HG03521 (cell line): ENCODE data around the gene KRT16.
"Not testable (repeated sequence)": the region's sequence is repeated elsewhere in the genome, so short reads cannot be mapped to it uniquely, and the experiment has no call there.

Experiments used
- ATAC-seq: cut with Tn5 transposase; IDR thresholded peaks from one replicate; pipeline ENCODE4 v1.9.1; 2021; ENCODE audit warnings: mild to moderate bottlenecking, moderate library complexity; ENCODE audit not compliant: unreplicated experiment

Gene KRT16

GRCh38 chr17:41612376-41613160 lies at the start of gene KRT16:
Gene KRT16 (minus strand): TSS chr17:41612767. CDS start chr17:41612688, 79 bp downstream.
- not testable (repeated sequence) for ATAC-seq

- ATAC-seq: no peak
Observed at GRCh38 chr17:41660221-41660711, 47.7 kb upstream of the KRT16 start.

GRCh38 chr17:41659427-41660212 lies 47.1 kb upstream of the KRT16 start:
- ATAC-seq: no peak

GRCh38 chr17:41658846-41659245 lies 46.3 kb upstream of the KRT16 start:
- ATAC-seq: no peak

- ATAC-seq: no peak
Observed at GRCh38 chr17:41657936-41658335, 45.4 kb upstream of the KRT16 start.

GRCh38 chr17:41657176-41657754 lies 44.7 kb upstream of the KRT16 start:
- no peak for ATAC-seq

- no peak for ATAC-seq
Observed at GRCh38 chr17:41656249-41657023, 43.9 kb upstream of the KRT16 start.

GRCh38 chr17:41655611-41656111 lies 43.1 kb upstream of the KRT16 start:
- no peak for ATAC-seq

GRCh38 chr17:41654678-41655607 lies 42.4 kb upstream of the KRT16 start:
- no peak for ATAC-seq

- ATAC-seq: no peak
Observed at GRCh38 chr17:41653892-41654677, 41.5 kb upstream of the KRT16 start.

- ATAC-seq: no peak
Observed at GRCh38 chr17:41653421-41653820, 40.9 kb upstream of the KRT16 start.

GRCh38 chr17:41652461-41652970 lies 39.9 kb upstream of the KRT16 start:
- ATAC-seq: no peak

GRCh38 chr17:41651625-41652460 lies 39.3 kb upstream of the KRT16 start:
- ATAC-seq: no peak

GRCh38 chr17:41650794-41651624 lies 38.4 kb upstream of the KRT16 start:
- ATAC-seq: no peak

- ATAC-seq: no peak
Observed at GRCh38 chr17:41649923-41650519, 37.5 kb upstream of the KRT16 start.
